ENCODE measurements around the gene POC1A. TPM values are rescaled to one million over a fixed set of nuclear protein-coding genes. Genes with fewer than 3 reads are reported as not detected.

POC1A gene
- polyA plus RNA-seq, 12 donors: 3.1 to 6.9 (median 4.5) TPM; not detected in 2

DNA sequence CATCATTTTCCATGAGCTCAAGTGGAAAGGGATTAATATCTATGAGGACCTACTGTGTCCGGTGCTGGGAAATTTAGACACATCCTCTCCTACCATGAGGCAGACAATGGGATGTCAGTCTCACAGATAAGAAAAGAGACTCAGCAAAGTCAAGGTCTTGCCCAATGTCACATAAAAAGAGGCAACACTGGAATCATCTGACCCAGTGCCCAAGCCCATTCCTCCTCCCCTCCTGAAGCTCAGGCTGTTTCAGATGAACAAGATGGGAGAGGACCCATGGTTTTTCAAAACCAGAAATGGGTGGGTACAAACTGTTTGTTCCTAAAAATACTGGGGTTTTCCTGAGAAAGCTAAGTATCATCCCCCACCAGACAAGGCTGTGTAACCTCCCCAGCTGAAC, 22.2 kb downstream of the POC1A start:
- no peak for DNase-seq

DNA sequence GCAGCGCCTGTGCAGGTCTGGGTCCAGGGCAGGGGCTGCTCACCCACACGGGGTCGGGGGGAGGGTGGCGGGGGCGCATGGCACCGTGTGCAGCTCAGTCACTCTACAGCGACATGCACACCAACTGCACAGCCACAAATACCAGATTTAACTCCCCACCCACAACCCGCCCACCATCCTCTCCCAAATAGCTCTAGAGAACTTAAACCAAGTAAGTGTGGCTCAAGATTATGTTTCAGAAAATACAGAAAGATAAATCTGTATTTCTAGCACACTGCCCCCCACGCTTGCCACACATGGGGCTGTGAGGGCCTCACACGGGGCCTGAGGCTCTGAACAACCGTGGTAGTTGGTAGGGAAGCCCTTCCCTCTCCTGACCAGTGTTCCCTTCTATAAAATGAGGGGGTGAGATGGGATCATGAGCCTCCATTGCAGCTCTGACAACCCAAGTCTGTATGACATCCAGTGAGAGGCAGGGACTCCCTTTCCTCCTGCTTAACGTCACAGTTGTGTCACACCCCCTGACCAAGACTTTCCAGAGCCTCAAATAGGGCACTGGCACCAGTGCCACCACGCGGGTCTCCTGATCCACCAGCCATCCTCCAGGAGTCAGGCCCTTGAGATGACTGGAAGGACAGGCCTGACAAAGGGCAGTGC, 23.1 kb downstream of the POC1A start:
- DNase-seq: no peak

- no peak for DNase-seq
Measured at GRCh38 chr3:52128118-52128683, 26.0 kb downstream of the POC1A start.

- no peak for DNase-seq
Measured at GRCh38 chr3:52126500-52126899, 27.7 kb downstream of the POC1A start.

DNA sequence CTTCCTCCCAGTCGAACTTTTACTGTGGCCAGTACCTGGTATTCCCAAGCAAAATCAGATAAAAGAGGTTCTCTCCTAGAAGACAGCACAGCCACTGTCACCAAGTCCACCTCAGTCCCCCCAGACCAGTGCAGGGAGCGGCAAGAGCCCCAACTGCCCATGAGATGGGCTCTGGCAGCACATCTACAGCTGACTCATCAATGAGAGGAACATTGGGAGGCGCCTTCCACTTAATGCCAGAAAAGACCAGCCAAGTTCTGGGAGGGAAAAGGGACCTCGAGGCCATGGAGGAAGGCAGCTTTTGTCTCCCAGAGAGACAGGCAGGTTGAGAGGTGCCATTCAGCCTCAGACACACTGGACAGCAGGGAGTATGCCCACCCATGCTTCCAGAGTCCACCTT, 28.2 kb downstream of the POC1A start:
- no peak for DNase-seq

- DNase-seq: no peak
Measured at GRCh38 chr3:52124766-52125165, 29.5 kb downstream of the POC1A start.

GRCh38 chr3:52124126-52124525, 30.1 kb downstream of the POC1A start:
- no peak for DNase-seq

DNA sequence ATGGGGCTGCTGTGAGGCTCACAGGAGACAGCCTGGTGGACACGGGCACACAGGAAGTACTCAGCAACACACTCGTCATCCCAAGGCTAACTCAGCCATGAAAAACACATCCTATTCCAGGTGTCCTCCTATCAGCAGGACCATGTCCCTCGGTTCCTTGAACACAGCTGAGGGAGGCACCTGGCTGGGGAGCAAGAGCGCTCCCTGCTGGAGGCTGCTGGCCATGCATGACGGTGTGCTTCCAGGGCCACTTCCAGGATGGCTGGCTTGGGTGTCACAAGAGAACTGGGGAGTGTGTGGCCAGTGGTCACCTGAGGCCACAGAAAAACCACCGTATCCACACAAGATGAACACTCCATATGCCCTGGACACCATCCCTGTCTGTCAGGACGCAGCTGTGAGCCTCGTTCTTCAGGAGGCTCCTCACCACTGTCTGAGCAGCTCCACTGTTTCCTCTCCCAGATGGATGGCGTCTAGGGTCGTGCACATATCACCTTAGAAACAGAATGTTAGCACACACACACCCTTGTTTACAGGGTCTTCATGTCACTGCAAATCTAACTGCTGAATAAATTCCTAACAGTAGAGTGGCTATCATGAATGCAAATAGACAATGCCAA, 31.0 kb downstream of the POC1A start:
- DNase-seq: peak; percentile 82

DNA sequence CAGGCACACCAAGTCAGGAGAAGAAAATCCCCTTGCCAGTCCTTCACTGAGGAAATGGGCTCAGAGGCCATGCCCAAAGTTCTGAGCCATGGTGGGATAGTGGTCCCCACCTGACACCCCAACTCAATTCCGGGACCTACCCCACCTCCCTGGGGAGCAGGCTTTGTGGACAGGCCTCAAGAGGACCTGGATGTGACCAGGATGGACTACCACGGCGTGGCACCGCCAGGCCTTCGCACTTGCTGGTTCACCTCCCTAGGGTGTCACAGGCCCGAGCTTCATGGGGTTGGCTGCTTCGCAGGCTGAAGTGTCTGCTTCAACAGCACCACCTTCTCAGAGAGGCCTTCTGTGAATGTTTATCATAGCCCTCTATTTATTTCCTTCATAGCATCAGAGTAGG, 31.7 kb downstream of the POC1A start:
- DNase-seq: no peak

DNA sequence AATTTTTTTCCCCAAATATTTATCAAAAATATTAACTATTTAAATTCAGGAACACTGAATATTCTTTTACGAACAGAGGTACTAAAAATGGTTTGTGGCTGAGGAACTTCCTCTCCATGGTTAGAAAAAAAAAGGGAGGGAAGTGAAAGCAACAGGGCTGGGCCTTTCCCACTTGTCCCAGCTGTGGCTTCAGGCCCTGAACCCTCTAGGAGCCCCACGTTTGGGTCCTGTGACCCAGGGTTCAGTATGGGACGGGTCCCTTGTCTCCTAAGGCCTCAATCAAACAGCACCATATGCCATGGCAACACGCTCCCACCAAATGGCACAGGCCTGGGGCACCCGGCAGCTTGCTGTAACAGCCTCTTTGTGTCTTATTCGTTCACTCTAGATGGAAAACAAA, 32.4 kb downstream of the POC1A start:
- DNase-seq: no peak

DNA sequence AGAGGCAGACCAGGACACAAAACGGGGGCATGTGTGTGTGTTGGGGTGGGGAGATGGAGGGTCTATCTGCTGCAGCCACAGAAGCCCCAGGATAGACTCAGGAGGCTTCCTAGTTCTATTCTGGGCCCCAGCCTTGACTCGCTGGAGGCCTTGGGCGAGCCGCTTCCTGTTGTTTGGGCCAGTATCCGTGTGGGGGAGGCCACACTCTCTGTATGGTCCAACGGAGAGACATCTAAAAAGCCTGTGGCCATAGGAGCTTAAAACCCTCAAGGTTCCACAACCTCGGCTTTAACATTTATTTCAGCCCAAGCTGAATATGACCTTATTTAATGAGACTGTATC, 32.8 kb downstream of the POC1A start:
- no peak for DNase-seq

GRCh38 chr3:52120556-52121463, 33.4 kb downstream of the POC1A start:
- no peak for DNase-seq

DNA sequence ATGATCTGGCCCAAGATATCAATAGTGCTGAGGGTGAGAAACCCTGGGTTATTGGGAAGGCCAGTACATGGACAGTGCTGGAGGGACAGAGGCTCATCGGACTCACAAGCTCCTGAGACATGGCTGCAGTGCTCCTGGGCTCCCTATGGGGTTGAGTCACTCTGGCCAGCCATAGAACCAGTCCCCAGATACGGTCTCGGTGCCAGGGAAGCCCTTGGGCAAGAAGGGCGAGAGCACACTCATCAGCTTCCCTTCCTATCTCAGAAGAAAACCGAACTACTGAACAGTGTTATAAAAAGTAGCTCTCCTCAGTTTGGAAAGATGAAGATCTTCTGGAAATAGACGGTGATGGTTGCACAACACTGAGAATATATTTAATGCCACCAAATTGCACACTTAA, 34.4 kb downstream of the POC1A start:
- DNase-seq: no peak

GRCh38 chr3:52119099-52119498, 35.1 kb downstream of the POC1A start:
- no peak for DNase-seq

GRCh38 chr3:52118156-52118875, 35.9 kb downstream of the POC1A start:
- no peak for DNase-seq

DNA sequence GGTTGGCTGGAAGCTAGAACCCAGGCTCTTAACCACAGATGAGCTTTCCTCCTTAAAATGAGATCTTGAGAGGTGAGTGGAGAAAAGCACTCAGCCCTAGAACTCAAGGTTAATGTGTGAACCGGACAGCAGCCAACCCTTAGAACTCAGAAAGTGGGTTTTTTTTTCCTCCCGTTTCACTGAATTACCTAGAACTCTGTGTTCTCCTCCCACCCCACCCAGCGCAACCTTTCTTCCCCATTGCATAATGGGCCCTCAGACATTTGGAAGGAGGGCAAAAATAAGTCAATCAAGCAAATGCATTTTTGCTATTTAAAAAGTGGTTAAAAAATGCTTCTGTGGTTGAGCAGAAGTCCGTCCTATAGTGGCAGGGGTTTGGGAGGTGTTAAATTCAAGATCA, 36.7 kb downstream of the POC1A start:
- DNase-seq: no peak

GRCh38 chr3:52112056-52112455, 42.2 kb downstream of the POC1A start:
- no peak for DNase-seq

GRCh38 chr3:52110502-52110901, 43.7 kb downstream of the POC1A start:
- no peak for DNase-seq

DNA sequence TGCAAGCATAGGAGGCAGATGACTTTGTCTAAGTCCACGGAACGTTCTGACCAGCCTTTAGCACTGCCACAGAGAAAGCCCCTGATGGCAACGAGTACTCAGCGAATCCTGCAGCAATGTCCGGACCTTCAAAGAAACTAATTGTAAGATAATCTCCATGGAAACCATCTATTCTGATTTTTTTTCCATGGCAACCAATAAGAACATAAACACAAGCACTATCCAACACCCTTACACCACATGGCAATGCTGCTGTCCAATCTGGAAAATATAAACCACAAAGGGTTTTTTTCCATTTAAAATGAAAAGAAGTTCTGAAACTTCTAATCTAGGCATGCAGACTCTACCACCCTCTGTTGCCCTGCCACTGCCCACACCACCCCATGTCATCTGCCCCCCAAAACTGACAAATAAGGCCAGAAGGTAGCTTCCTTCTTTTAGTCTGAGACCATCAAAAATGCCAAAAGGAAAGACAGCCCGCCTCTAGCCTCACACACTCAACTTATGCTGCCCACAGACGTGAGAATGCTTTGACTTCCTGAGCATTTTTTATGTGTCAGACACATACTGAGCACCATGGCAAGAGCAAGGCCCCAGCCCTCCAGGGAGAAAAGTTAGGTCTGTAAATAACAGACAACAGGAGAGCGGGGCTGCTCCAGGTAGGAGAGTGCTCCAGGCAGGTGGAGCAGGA, 44.5 kb downstream of the POC1A start:
- DNase-seq: no peak

DNA sequence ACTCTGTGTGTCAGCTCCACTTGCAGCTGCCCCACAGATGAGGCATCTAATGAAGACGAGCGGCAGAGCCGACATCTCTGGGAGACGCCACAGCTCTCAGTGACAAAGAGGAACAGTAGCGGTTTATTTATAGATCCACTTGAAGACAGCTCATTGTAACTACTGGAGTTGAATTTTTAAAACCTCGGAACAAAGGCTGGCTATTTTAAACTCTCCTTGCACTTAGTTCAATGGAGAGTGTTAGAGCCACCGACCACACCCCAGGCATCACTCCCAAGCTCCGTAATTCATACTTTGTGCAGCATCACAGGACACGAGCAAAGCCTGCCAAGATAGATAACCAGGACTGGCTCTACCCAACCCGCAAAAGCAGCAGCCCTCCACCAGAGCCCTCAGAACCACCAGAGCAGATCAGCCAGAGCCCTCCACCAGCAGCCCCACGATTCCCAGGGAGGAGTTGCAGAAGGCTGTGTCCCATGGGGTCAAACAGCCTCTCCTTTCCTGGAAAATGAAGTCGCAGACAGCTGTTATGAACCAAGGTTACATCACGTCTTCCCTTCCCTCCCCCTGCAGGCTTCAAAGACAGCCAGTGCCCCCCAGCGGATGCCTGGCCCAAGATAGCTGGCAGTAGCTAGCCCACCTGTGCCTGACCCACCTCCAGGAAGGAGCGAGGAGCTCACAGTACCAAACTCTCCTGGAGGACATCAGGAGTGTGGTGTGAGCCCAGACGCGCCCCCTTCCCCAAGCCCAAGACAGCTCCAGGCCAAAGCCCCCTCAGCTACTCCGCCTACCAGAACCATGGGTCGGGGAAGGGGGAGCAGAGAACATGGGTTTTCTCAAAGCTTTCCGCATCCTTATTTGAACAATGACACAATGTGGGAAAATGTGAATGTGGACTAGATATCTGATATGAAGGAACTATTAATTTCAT, 45.7 kb downstream of the POC1A start:
- peak; percentile 80 for DNase-seq
